Mesendoderm (in vitro differentiated cells): ENCODE measurements around the gene MELTF.

Source experiments
- DNase-seq: peaks from one replicate; pipeline ENCODE4 v3.0.0; 2013
- H2AK5ac ChIP-seq: 2 replicates; pipeline ENCODE4 v1.6.1; 2013; ENCODE audit warnings: low read length, inconsistent platforms
- H2BK120ac ChIP-seq: 2 replicates; pipeline ENCODE4 v1.6.1; 2013; ENCODE audit warnings: low read depth, mild to moderate bottlenecking, low read length, moderate library complexity, mixed read lengths
- H2BK15ac ChIP-seq: replicated peaks from 2 replicates; pipeline ENCODE4 v1.6.1; 2013; ENCODE audit warnings: low read depth, mild to moderate bottlenecking, moderate library complexity
- H2BK5ac ChIP-seq: 2 replicates; pipeline ENCODE4 v1.6.1; 2013; ENCODE audit warnings: low read length, inconsistent platforms
- H3K18ac ChIP-seq: 2 replicates; pipeline ENCODE4 v1.6.1; 2013; ENCODE audit warnings: mild to moderate bottlenecking, low read length, mixed read lengths
- H3K23ac ChIP-seq: one replicate; pipeline ENCODE4 v1.6.1; 2013; ENCODE audit warnings: low read length
- H3K27ac ChIP-seq: 2 replicates; pipeline ENCODE4 v1.5.1; 2013; ENCODE audit warnings: low read depth, mild to moderate bottlenecking, inconsistent platforms, low read length, moderate library complexity
- H3K27me3 ChIP-seq: 2 replicates; pipeline ENCODE4 v1.6.1; 2013; ENCODE audit warnings: low read length, control low read depth, mild to moderate bottlenecking, inconsistent platforms; ENCODE audit not compliant: insufficient read depth, poor library complexity
- H3K36me3 ChIP-seq: 2 replicates; pipeline ENCODE4 v1.6.1; 2013; ENCODE audit warnings: low read length, inconsistent platforms; ENCODE audit not compliant: control insufficient read depth, insufficient read depth
- H3K4ac ChIP-seq: one replicate; pipeline ENCODE4 v1.6.1; 2013; ENCODE audit warnings: low read depth, mild to moderate bottlenecking, low read length, moderate library complexity
- H3K4me1 ChIP-seq: 2 replicates; pipeline ENCODE4 v1.6.1; 2013; ENCODE audit warnings: low read depth, low read length, inconsistent platforms; ENCODE audit not compliant: control insufficient read depth
- H3K4me2 ChIP-seq: 2 replicates; pipeline ENCODE4 v1.6.1; 2013; ENCODE audit warnings: low read length
- H3K4me3 ChIP-seq: 2 replicates; pipeline ENCODE4 v1.5.1; 2013; ENCODE audit warnings: mild to moderate bottlenecking, low read length
- H3K56ac ChIP-seq: one replicate; pipeline ENCODE4 v1.6.1; 2013; ENCODE audit warnings: low read length
- H3K79me1 ChIP-seq: 2 replicates; pipeline ENCODE4 v1.6.1; 2013; ENCODE audit warnings: low read length, inconsistent platforms
- H3K79me2 ChIP-seq: 2 replicates; pipeline ENCODE4 v1.6.1; 2013; ENCODE audit warnings: mild to moderate bottlenecking, low read length; ENCODE audit not compliant: control insufficient read depth, insufficient read depth
- H3K9ac ChIP-seq: 2 replicates; pipeline ENCODE4 v1.6.1; 2013; ENCODE audit warnings: low read length, inconsistent platforms
- H4K5ac ChIP-seq: one replicate; pipeline ENCODE4 v1.6.1; 2013; ENCODE audit warnings: low read length
- H4K8ac ChIP-seq: one replicate; pipeline ENCODE4 v1.6.1; 2013; ENCODE audit warnings: low read depth, mild to moderate bottlenecking, control low read depth, low read length, moderate library complexity
- WGBS: extraction: QIAGEN DNeasy Blood & Tissue Kit; methylation state at CpG from one replicate; pipeline ENCODE4 v1.1.7; 2013; ENCODE audit warnings: low lambda C conversion rate, missing lambda C conversion rate; ENCODE audit not compliant: insufficient coverage; ENCODE audit errors: extremely low coverage; 5-methylcytosine and 5-hydroxymethylcytosine counted together

The MELTF gene

GRCh38 chr3:197050511-197050910 lies 20.9 kb upstream of the MELTF start:
- Histone ChIP-seq H2AK5ac (no peak overlapping the region), H2BK15ac (no peak overlapping the region), H3K18ac (no peak overlapping the region), H3K23ac (no peak overlapping the region), H3K27me3 (no peaks in the 10 kb centered on the region), H3K4ac (no peak overlapping the region), H2BK120ac (no peak overlapping the region), H3K36me3 (peaks cover 2% of the 10 kb centered on the region), H3K9ac (no peak overlapping the region), H3K4me2 (no peak overlapping the region), H3K4me3 (no peak overlapping the region), H4K5ac (no peak overlapping the region), H3K27ac (no peak overlapping the region), H3K4me1 (no peaks in the 10 kb centered on the region), H3K79me2 (no peaks in the 10 kb centered on the region), H3K79me1 (no peaks in the 10 kb centered on the region), H3K56ac (no peak overlapping the region), H2BK5ac (no peak overlapping the region), H4K8ac (no peak overlapping the region)
- DNase-seq: no peak
- no CpG with 5 or more reads among the region's 2 CpGs for whole genome bisulfite sequencing

GRCh38 chr3:197042539-197042938 lies 12.9 kb upstream of the MELTF start:
- H3K36me3 ChIP-seq: peaks cover 1% of the 10 kb centered on the region
- H3K4me2 ChIP-seq: no peak overlapping the region
- H4K5ac ChIP-seq: no peak overlapping the region
- H3K23ac ChIP-seq: no peak overlapping the region
- no peaks in the 10 kb centered on the region for H3K27me3 ChIP-seq
- no peak overlapping the region for H4K8ac ChIP-seq
- H3K79me1 ChIP-seq: no peaks in the 10 kb centered on the region
- H3K4ac ChIP-seq: no peak overlapping the region
- H3K79me2 ChIP-seq: no peaks in the 10 kb centered on the region
- H2AK5ac ChIP-seq: no peak overlapping the region
- no peak overlapping the region for H2BK5ac ChIP-seq
- WGBS: no CpG with 5 or more reads among the region's 4 CpGs
- DNase-seq: no peak
- no peak overlapping the region for H2BK120ac ChIP-seq
- H3K4me1 ChIP-seq: no peaks in the 10 kb centered on the region
- no peak overlapping the region for H2BK15ac ChIP-seq
- H3K18ac ChIP-seq: no peak overlapping the region
- H3K9ac ChIP-seq: no peak overlapping the region
- no peak overlapping the region for H3K4me3 ChIP-seq
- H3K27ac ChIP-seq: no peak overlapping the region
- no peak overlapping the region for H3K56ac ChIP-seq

- Histone ChIP-seq H4K5ac (no peak overlapping the region), H3K27me3 (no peaks in the 10 kb centered on the region), H3K4me2 (no peak overlapping the region), H2BK15ac (no peak overlapping the region), H3K27ac (no peak overlapping the region), H2BK120ac (no peak overlapping the region), H3K56ac (no peak overlapping the region), H3K4me3 (no peak overlapping the region), H3K23ac (no peak overlapping the region), H3K4me1 (no peaks in the 10 kb centered on the region), H3K36me3 (peaks cover 1% of the 10 kb centered on the region), H3K79me2 (no peaks in the 10 kb centered on the region), H2BK5ac (no peak overlapping the region), H3K18ac (no peak overlapping the region), H4K8ac (no peak overlapping the region), H3K9ac (no peak overlapping the region), H2AK5ac (no peak overlapping the region), H3K79me1 (no peaks in the 10 kb centered on the region), H3K4ac (no peak overlapping the region)
- WGBS: no CpG with 5 or more reads among the region's 6 CpGs
- DNase-seq: no peak
Observed at GRCh38 chr3:197041875-197042488, 12.4 kb upstream of the MELTF start.

- Histone ChIP-seq H2BK15ac (no peak overlapping the region), H4K5ac (no peak overlapping the region), H3K4me2 (no peak overlapping the region), H3K27me3 (no peaks in the 10 kb centered on the region), H3K4me1 (no peaks in the 10 kb centered on the region), H4K8ac (no peak overlapping the region), H3K4me3 (no peak overlapping the region), H3K23ac (no peak overlapping the region), H3K36me3 (peaks cover 1% of the 10 kb centered on the region), H2AK5ac (no peak overlapping the region), H3K4ac (no peak overlapping the region), H3K79me1 (no peaks in the 10 kb centered on the region), H3K18ac (no peak overlapping the region), H3K56ac (no peak overlapping the region), H2BK120ac (no peak overlapping the region), H3K27ac (no peak overlapping the region), H3K79me2 (no peaks in the 10 kb centered on the region), H3K9ac (no peak overlapping the region), H2BK5ac (no peak overlapping the region)
- whole genome bisulfite sequencing: no CpG with 5 or more reads among the region's 4 CpGs
- DNase-seq: no peak
Observed at GRCh38 chr3:197040658-197041057, 11.0 kb upstream of the MELTF start.

GRCh38 chr3:197038679-197039462 lies 9.3 kb upstream of the MELTF start:
- H3K27ac ChIP-seq: no peak overlapping the region
- H3K23ac ChIP-seq: no peak overlapping the region
- H3K56ac ChIP-seq: no peak overlapping the region
- no peak overlapping the region for H2BK5ac ChIP-seq
- H2BK120ac ChIP-seq: no peak overlapping the region
- no peaks in the 10 kb centered on the region for H3K79me1 ChIP-seq
- H3K18ac ChIP-seq: no peak overlapping the region
- WGBS: no CpG with 5 or more reads among the region's 14 CpGs
- H3K9ac ChIP-seq: no peak overlapping the region
- DNase-seq: no peak
- H4K8ac ChIP-seq: no peak overlapping the region
- H3K4me2 ChIP-seq: no peak overlapping the region
- H3K27me3 ChIP-seq: no peaks in the 10 kb centered on the region
- H4K5ac ChIP-seq: no peak overlapping the region
- H2AK5ac ChIP-seq: no peak overlapping the region
- no peak overlapping the region for H2BK15ac ChIP-seq
- no peak overlapping the region for H3K4ac ChIP-seq
- H3K79me2 ChIP-seq: no peaks in the 10 kb centered on the region
- no peaks in the 10 kb centered on the region for H3K4me1 ChIP-seq
- H3K4me3 ChIP-seq: no peak overlapping the region
- H3K36me3 ChIP-seq: peaks cover 1% of the 10 kb centered on the region
